K562 (cell line): Measurements from ENCODE around the gene STAT6. TPM values are rescaled to one million over a fixed set of nuclear protein-coding genes. Genes with fewer than 3 reads are reported as not detected.

Source experiments
- ARHGAP35 ChIP-seq: fragments of 450-650 bp; IDR thresholded peaks from 2 replicates; pipeline ENCODE4 v1.6.1; 2018; ENCODE audit not compliant: partially characterized antibody
- GATAD2B ChIP-seq: fragments of 450-650 bp; IDR thresholded peaks from 2 replicates; pipeline ENCODE4 v1.6.1; 2017; ENCODE audit warnings: mild to moderate bottlenecking, borderline replicate concordance
- HDAC1 ChIP-seq, 2 experiments: fragments of 450-650 bp; IDR thresholded peaks; 2 replicates each; pipeline ENCODE4 v1.6.1; 2016 to 2017; ENCODE audit warnings: inconsistent platforms in 1 of 2, mild to moderate bottlenecking in 1 of 2, moderate library complexity in 1 of 2
- HMG20A ChIP-seq: fragments of 450-650 bp; formaldehyde crosslinking; conservative IDR thresholded peaks from 2 replicates; pipeline ENCODE4 v1.4.0; 2020; ENCODE audit warnings: mild to moderate bottlenecking, mixed read lengths
- HMG20B ChIP-seq: fragments of 250-450 bp; sonication (Bioruptor Pico); IDR thresholded peaks from 2 replicates; pipeline ENCODE4 v1.5.0; 2021; ENCODE audit warnings: mild to moderate bottlenecking
- NCOA2 ChIP-seq, 2 experiments: fragments of 450-650 bp; IDR thresholded peaks; 2 replicates each; pipeline ENCODE4 v1.6.1; 2018; ENCODE audit warnings: mild to moderate bottlenecking in 2 of 2, moderate library complexity in 1 of 2; ENCODE audit not compliant: partially characterized antibody in 2 of 2
- PPARD ChIP-seq: fragments of 250-450 bp; sonication (Bioruptor Pico); IDR thresholded peaks from 2 replicates; pipeline ENCODE4 v1.8.0; 2022; ENCODE audit warnings: inconsistent platforms, mild to moderate bottlenecking, moderate library complexity
- SIRT6 ChIP-seq: IDR thresholded peaks from one replicate; pipeline ENCODE4 v1.6.1; 2012; ENCODE audit warnings: low read depth, mild to moderate bottlenecking, control low read depth, inconsistent platforms, low read length, moderate library complexity
- SMAD4 ChIP-seq: fragments of 250-450 bp; sonication (Bioruptor Pico); conservative IDR thresholded peaks from 2 replicates; pipeline ENCODE4 v1.8.0; 2021; ENCODE audit warnings: inconsistent platforms, mild to moderate bottlenecking, moderate library complexity
- SPI1 ChIP-seq: IDR thresholded peaks from 2 replicates; pipeline ENCODE4 v1.6.1; 2011; ENCODE audit warnings: low read depth, low read length, control low read depth, borderline replicate concordance
- TBL1XR1 ChIP-seq, 2 experiments: IDR thresholded peaks; 2 replicates each; pipeline ENCODE4 v1.6.1; 2012; ENCODE audit warnings: improper control_type of control experiment in 2 of 2, low read length in 2 of 2, mild to moderate bottlenecking in 1 of 2
- ZFP1 ChIP-seq: fragments of 450-650 bp; formaldehyde crosslinking; IDR thresholded peaks from 2 replicates; pipeline ENCODE4 v1.4.0; 2020; ENCODE audit warnings: mild to moderate bottlenecking, mixed read lengths
- polyA plus RNA-seq, 8 experiments: library from polyadenylated mRNA; depleted of rRNA in 4 of 8; stranded (reverse) in 5 of 8; unstranded in 3 of 8; fragments of >200 nt; fragmentation: Nextera tagmentation in 2 of 8; fragmentation: Illumina TruSeq in 1 of 8; extraction: Ambion mirVana in 2 of 8; extraction: Trizol in 1 of 8; gene quantifications; 2 replicates each; pipeline versions ENCODE4 v1.2.1 to v1.2.3, GENCODE V29; 2011 to 2014; ENCODE audit warnings: inconsistent platforms in 1 of 8, missing spikeins in 1 of 8
- total RNA-seq, 7 experiments: library from RNA; depleted of rRNA in 6 of 7; stranded (reverse); fragments of >200 nt in 6 of 7; fragmentation: Illumina TruSeq in 2 of 7; extraction: Trizol in 2 of 7; gene quantifications; 2 replicates each; pipeline versions ENCODE4 v1.2.1 to v1.2.3, GENCODE V29; 2011 to 2021; ENCODE audit warnings: low replicate concordance in 1 of 7
- TF ChIP-seq, protein P1 (sequence below): fragments of 250-450 bp; sonication (Bioruptor Pico); IDR thresholded peaks from 2 replicates; pipeline ENCODE4 v1.5.1; 2021; ENCODE audit warnings: mild to moderate bottlenecking
- TF ChIP-seq, protein P2 (sequence below): fragments of 450-650 bp; formaldehyde crosslinking; IDR thresholded peaks from 2 replicates; pipeline ENCODE4 v1.4.0; 2022; ENCODE audit warnings: missing genetic modification characterization
- TF ChIP-seq, protein P3 (sequence below): fragments of 250-450 bp; sonication (Bioruptor Pico); IDR thresholded peaks from 2 replicates; pipeline ENCODE4 v1.5.0; 2020; ENCODE audit warnings: mild to moderate bottlenecking
- TF ChIP-seq, protein P4 (sequence below): fragments of 450-650 bp; formaldehyde crosslinking; IDR thresholded peaks from 2 replicates; pipeline ENCODE4 v1.4.0; 2020; ENCODE audit warnings: mild to moderate bottlenecking, moderate library complexity
- TF ChIP-seq, protein P5 (sequence below): fragments of 250-450 bp; sonication (Bioruptor Pico); IDR thresholded peaks from 2 replicates; pipeline ENCODE4 v1.5.0; 2021
- TF ChIP-seq, protein P6 (sequence below): sonication (generic); formaldehyde crosslinking; IDR thresholded peaks from 2 replicates; pipeline ENCODE4 v1.8.1; 2023; ENCODE audit warnings: mild to moderate bottlenecking, missing genetic modification reagents

Gene STAT6
- total and polyA plus RNA-seq, 9 of the 15 experiments (the other 6 are each of a cell fraction or from before 2014, with no cell fraction given): 2.4 to 49.5 (median 26.5) TPM

DNA sequence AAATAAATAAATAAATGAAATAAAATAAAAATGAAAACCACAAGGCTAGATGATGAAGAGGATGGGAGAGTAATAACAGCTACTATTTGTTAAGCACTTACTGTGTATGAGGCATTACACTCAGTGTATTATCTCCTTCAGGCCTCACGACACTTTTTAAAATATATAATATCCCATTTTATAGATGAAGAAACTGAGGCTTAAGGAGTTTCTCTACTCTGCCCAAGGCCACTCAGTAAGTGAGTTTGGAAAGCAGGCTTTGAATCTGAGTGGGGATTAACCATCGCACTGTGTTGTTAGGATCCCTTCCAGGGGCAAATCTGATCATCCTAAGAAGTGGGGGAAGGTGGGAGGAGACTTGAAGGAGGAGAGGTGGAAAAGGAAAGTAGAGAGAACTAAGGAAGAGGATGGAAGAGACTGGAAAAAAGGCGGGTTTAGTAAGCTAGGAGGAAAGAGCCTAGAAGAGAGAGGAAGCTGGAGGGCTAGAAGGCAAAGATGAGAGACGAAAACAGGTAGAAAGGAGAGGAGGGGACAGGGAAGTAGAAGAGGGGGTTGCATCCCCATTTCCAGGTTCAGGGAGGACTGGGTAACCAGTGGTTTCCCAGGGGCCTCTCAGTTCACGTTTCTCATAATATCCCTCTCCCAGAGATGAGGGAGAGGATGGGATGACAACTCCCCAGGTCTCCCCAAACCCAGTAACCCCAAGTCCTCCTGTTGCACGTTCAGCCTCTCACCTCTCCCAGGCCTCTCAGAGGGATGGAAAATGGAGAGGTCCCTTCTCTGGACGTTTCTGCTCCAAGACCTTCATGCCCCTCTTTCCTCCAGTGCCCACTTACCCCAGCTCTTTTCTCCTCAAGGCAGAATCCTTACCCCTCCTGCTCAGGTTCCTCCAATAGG lies 1.7 kb downstream of the STAT6 start (continued):
- TF ChIP-seq, protein P1, sequence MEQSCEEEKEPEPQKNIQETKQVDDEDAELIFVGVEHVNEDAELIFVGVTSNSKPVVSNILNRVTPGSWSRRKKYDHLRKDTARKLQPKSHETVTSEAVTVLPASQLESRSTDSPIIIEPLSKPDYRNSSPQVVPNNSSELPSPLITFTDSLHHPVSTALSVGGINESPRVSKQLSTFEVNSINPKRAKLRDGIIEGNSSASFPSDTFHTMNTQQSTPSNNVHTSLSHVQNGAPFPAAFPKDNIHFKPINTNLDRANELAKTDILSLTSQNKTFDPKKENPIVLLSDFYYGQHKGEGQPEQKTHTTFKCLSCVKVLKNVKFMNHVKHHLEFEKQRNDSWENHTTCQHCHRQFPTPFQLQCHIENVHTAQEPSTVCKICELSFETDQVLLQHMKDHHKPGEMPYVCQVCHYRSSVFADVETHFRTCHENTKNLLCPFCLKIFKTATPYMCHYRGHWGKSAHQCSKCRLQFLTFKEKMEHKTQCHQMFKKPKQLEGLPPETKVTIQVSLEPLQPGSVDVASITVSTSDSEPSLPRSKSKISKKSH: no peak
- peak; percentile 54 for TF ChIP-seq ARHGAP35
- TF ChIP-seq ZFP1: no peak
- TF ChIP-seq, protein P2, sequence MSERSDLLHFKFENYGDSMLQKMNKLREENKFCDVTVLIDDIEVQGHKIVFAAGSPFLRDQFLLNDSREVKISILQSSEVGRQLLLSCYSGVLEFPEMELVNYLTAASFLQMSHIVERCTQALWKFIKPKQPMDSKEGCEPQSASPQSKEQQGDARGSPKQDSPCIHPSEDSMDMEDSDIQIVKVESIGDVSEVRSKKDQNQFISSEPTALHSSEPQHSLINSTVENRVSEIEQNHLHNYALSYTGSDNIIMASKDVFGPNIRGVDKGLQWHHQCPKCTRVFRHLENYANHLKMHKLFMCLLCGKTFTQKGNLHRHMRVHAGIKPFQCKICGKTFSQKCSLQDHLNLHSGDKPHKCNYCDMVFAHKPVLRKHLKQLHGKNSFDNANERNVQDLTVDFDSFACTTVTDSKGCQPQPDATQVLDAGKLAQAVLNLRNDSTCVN (CRISPR knock-in tag): no peak
- TF ChIP-seq, protein P3, sequence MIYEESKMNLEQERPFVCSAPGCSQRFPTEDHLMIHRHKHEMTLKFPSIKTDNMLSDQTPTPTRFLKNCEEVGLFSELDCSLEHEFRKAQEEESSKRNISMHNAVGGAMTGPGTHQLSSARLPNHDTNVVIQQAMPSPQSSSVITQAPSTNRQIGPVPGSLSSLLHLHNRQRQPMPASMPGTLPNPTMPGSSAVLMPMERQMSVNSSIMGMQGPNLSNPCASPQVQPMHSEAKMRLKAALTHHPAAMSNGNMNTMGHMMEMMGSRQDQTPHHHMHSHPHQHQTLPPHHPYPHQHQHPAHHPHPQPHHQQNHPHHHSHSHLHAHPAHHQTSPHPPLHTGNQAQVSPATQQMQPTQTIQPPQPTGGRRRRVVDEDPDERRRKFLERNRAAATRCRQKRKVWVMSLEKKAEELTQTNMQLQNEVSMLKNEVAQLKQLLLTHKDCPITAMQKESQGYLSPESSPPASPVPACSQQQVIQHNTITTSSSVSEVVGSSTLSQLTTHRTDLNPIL (CRISPR knock-in tag): no peak
- TF ChIP-seq SPI1: no peak
- no peak for TF ChIP-seq HMG20B (CRISPR knock-in tag)
- no peak for TF ChIP-seq NCOA2 (IDR thresholded peaks at IDR 0.05; ENCODE audit: partially characterized antibody in 2 of 2)
- TF ChIP-seq GATAD2B: no peak
- TF ChIP-seq, protein P4, sequence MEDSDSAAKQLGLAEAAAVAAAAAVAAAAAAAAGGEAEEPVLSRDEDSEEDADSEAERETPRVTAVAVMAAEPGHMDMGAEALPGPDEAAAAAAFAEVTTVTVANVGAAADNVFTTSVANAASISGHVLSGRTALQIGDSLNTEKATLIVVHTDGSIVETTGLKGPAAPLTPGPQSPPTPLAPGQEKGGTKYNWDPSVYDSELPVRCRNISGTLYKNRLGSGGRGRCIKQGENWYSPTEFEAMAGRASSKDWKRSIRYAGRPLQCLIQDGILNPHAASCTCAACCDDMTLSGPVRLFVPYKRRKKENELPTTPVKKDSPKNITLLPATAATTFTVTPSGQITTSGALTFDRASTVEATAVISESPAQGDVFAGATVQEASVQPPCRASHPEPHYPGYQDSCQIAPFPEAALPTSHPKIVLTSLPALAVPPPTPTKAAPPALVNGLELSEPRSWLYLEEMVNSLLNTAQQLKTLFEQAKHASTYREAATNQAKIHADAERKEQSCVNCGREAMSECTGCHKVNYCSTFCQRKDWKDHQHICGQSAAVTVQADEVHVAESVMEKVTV (CRISPR knock-in tag): no peak
- TF ChIP-seq HMG20A (CRISPR knock-in tag): no peak
- no peak for TF ChIP-seq SMAD4 (CRISPR knock-in tag)
- 0 out of 4 replicates have a peak, but pooled peaks of 1 of the 2 experiments have one; percentile 12 for TF ChIP-seq HDAC1 (IDR thresholded peaks at IDR 0.05)
- TF ChIP-seq, protein P5, sequence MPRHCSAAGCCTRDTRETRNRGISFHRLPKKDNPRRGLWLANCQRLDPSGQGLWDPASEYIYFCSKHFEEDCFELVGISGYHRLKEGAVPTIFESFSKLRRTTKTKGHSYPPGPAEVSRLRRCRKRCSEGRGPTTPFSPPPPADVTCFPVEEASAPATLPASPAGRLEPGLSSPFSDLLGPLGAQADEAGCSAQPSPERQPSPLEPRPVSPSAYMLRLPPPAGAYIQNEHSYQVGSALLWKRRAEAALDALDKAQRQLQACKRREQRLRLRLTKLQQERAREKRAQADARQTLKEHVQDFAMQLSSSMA (CRISPR knock-in tag): no peak
- TF ChIP-seq, protein P6, sequence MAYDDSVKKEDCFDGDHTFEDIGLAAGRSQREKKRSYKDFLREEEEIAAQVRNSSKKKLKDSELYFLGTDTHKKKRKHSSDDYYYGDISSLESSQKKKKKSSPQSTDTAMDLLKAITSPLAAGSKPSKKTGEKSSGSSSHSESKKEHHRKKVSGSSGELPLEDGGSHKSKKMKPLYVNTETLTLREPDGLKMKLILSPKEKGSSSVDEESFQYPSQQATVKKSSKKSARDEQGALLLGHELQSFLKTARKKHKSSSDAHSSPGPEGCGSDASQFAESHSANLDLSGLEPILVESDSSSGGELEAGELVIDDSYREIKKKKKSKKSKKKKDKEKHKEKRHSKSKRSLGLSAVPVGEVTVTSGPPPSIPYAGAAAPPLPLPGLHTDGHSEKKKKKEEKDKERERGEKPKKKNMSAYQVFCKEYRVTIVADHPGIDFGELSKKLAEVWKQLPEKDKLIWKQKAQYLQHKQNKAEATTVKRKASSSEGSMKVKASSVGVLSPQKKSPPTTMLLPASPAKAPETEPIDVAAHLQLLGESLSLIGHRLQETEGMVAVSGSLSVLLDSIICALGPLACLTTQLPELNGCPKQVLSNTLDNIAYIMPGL (CRISPR knock-in tag): no peak
- no peak for TF ChIP-seq TBL1XR1 (IDR thresholded peaks at IDR 0.05; ENCODE audit: low read length in 2 of 2)
- no peak for TF ChIP-seq PPARD (CRISPR knock-in tag)
- no peak for TF ChIP-seq SIRT6
